Measurements from ENCODE around the gene TTC24.

DNA sequence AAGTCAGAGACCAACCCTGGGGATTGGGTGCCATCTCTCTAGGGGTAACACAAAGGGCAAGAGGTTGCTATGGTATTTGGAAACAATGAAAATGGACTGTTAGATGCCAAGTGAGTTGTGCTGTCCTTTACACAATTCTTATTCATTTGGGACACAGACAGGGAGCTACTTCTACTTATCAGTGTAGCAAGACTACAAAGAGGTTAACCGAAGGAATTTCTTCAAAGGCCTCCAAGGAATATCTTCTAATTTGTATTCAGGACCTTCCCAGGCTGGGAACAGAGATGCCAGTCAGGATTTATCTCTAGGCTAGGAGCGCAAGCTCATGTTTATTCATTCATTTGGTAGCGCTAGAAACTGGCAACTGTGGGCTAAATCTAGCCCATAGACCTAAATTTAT lies 14.7 kb downstream of the TTC24 start:
- TF ChIP-seq, protein P1, sequence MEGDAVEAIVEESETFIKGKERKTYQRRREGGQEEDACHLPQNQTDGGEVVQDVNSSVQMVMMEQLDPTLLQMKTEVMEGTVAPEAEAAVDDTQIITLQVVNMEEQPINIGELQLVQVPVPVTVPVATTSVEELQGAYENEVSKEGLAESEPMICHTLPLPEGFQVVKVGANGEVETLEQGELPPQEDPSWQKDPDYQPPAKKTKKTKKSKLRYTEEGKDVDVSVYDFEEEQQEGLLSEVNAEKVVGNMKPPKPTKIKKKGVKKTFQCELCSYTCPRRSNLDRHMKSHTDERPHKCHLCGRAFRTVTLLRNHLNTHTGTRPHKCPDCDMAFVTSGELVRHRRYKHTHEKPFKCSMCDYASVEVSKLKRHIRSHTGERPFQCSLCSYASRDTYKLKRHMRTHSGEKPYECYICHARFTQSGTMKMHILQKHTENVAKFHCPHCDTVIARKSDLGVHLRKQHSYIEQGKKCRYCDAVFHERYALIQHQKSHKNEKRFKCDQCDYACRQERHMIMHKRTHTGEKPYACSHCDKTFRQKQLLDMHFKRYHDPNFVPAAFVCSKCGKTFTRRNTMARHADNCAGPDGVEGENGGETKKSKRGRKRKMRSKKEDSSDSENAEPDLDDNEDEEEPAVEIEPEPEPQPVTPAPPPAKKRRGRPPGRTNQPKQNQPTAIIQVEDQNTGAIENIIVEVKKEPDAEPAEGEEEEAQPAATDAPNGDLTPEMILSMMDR (IDR thresholded peaks at IDR 0.05), result no peak
- TF ChIP-seq POLR2A (IDR thresholded peaks at IDR 0.05), result no peak
